Neural cell (in vitro differentiated cells): ENCODE measurements around the gene DSCAM. TPM values are rescaled to one million over a fixed set of nuclear protein-coding genes. Genes with fewer than 3 reads are reported as not detected.

Experiments
- H2AFZ ChIP-seq: fragments of 200-600, 300-800 bp; sonication (generic), shearing (Covaris generic); 2 replicates; pipeline ENCODE4 v1.6.0; 2014; ENCODE audit warnings: low read depth, mild to moderate bottlenecking, antibody characterized with exemption, low read length, moderate library complexity
- H3F3A ChIP-seq: fragments of 200-600 bp; shearing (Covaris generic); 2 replicates; pipeline ENCODE4 v1.6.1; 2016; ENCODE audit warnings: mild to moderate bottlenecking, moderate library complexity, mixed read lengths, antibody characterized with exemption, low read length; ENCODE audit not compliant: insufficient read depth, poor library complexity, severe bottlenecking
- H3K27ac ChIP-seq: fragments of 200-600, 300-800 bp; sonication (generic), shearing (Covaris generic); 2 replicates; pipeline ENCODE4 v1.5.1; 2014; ENCODE audit warnings: mild to moderate bottlenecking, low read length, moderate library complexity
- H3K27me3 ChIP-seq: fragments of 300-800, 200-600 bp; sonication (generic), shearing (Covaris generic); 2 replicates; pipeline ENCODE4 v1.6.0; 2014; ENCODE audit warnings: mild to moderate bottlenecking, low read depth, low read length, moderate library complexity; ENCODE audit not compliant: insufficient read depth
- H3K36me3 ChIP-seq: fragments of 300-800, 200-600 bp; sonication (generic), shearing (Covaris generic); 2 replicates; pipeline ENCODE4 v1.5.1; 2014; ENCODE audit warnings: mild to moderate bottlenecking, antibody characterized with exemption, low read length, moderate library complexity; ENCODE audit not compliant: insufficient read depth
- H3K4me2 ChIP-seq: fragments of 300-800, 200-600 bp; sonication (generic), shearing (Covaris generic); 2 replicates; pipeline ENCODE4 v1.6.0; 2014; ENCODE audit warnings: mild to moderate bottlenecking, low read length
- H3K4me3 ChIP-seq: fragments of 300-800, 200-600 bp; sonication (generic), shearing (Covaris generic); 2 replicates; pipeline ENCODE4 v1.5.1; 2014; ENCODE audit warnings: mild to moderate bottlenecking, low read length, moderate library complexity
- H3K79me2 ChIP-seq: fragments of 200-600 bp; shearing (Covaris generic); replicated peaks from 2 replicates; pipeline ENCODE4 v1.6.0; 2014; ENCODE audit warnings: mild to moderate bottlenecking, low read length, moderate library complexity; ENCODE audit not compliant: insufficient read depth
- H3K9ac ChIP-seq: fragments of 300-800, 200-600 bp; sonication (generic), shearing (Covaris generic); 2 replicates; pipeline ENCODE4 v1.6.1; 2016; ENCODE audit warnings: mild to moderate bottlenecking, low read length, mixed read lengths
- H3K9me2 ChIP-seq: fragments of 200-600 bp; shearing (Covaris generic); 2 replicates; pipeline ENCODE4 v1.6.1; 2016; ENCODE audit warnings: mild to moderate bottlenecking, low read length, mixed read lengths; ENCODE audit not compliant: insufficient read depth
- H3K9me3 ChIP-seq: fragments of 200-600, 300-800 bp; sonication (generic), shearing (Covaris generic); 2 replicates; pipeline ENCODE4 v1.6.1; 2016; ENCODE audit warnings: mild to moderate bottlenecking, mixed run types, low read length, moderate library complexity, mixed read lengths
- H4K20me1 ChIP-seq: fragments of 200-600 bp; shearing (Covaris generic); 2 replicates; pipeline ENCODE4 v1.6.1; 2016; ENCODE audit warnings: mild to moderate bottlenecking, mixed run types; ENCODE audit not compliant: insufficient read depth
- CTCF ChIP-seq: fragments of 450-650 bp; IDR thresholded peaks from 2 replicates; pipeline ENCODE4 v1.5.1; 2014; ENCODE audit warnings: antibody characterized with exemption, mild to moderate bottlenecking, moderate library complexity; ENCODE audit not compliant: poor library complexity, severe bottlenecking
- EP300 ChIP-seq: fragments of 450-650 bp; conservative IDR thresholded peaks from 2 replicates; pipeline ENCODE4 v1.6.1; 2014; ENCODE audit warnings: antibody characterized with exemption, mild to moderate bottlenecking, moderate library complexity; ENCODE audit not compliant: poor library complexity, severe bottlenecking
- EZH2 ChIP-seq: fragments of 200-600, 300-800 bp; shearing (Covaris generic), sonication (generic); IDR thresholded peaks from 2 replicates; pipeline ENCODE4 v1.6.1; 2014; ENCODE audit warnings: antibody characterized with exemption, low read length, borderline replicate concordance, mild to moderate bottlenecking; ENCODE audit not compliant: insufficient read depth, poor library complexity, severe bottlenecking
- MXI1 ChIP-seq: fragments of 450-650 bp; conservative IDR thresholded peaks from 2 replicates; pipeline ENCODE4 v1.6.1; 2014; ENCODE audit warnings: antibody characterized with exemption, mild to moderate bottlenecking; ENCODE audit not compliant: poor library complexity, severe bottlenecking
- POLR2AphosphoS5 ChIP-seq: IDR thresholded peaks from 2 replicates; pipeline ENCODE4 v1.6.1; 2012
- RAD21 ChIP-seq: fragments of 450-650 bp; conservative IDR thresholded peaks from 2 replicates; pipeline ENCODE4 v1.6.1; 2014; ENCODE audit warnings: antibody characterized with exemption, mild to moderate bottlenecking, moderate library complexity
- REST ChIP-seq: IDR thresholded peaks from 2 replicates; pipeline ENCODE4 v1.6.1; 2012; ENCODE audit warnings: borderline replicate concordance
- SMC3 ChIP-seq: fragments of 450-650 bp; conservative IDR thresholded peaks from 2 replicates; pipeline ENCODE4 v1.6.1; 2014; ENCODE audit warnings: antibody characterized with exemption, mild to moderate bottlenecking, moderate library complexity; ENCODE audit not compliant: poor library complexity
- TAF1 ChIP-seq: IDR thresholded peaks from 2 replicates; pipeline ENCODE4 v1.6.1; 2012; ENCODE audit warnings: low read depth
- polyA plus RNA-seq: library from polyadenylated mRNA; depleted of rRNA; stranded (reverse); fragments of >200 nt; gene quantifications from 2 replicates; pipeline ENCODE4 v1.2.3, GENCODE V29; 2014

Gene DSCAM
- polyA plus RNA-seq, 1 donor from 2014 or later: 5.3 TPM

- Histone ChIP-seq H3K9me3 (no peaks in the 10 kb centered on the region), H3K4me2 (no peak overlapping the region), H2AFZ (no peak overlapping the region), H3K36me3 (no peaks in the 10 kb centered on the region), H4K20me1 (no peaks in the 10 kb centered on the region), H3K9me2 (no peaks in the 10 kb centered on the region), H3F3A (no peaks in the 10 kb centered on the region), H3K27me3 (no peaks in the 10 kb centered on the region), H3K4me3 (no peak overlapping the region), H3K79me2 (no peaks in the 10 kb centered on the region), H3K27ac (no peak overlapping the region), H3K9ac (no peak overlapping the region)
- TF ChIP-seq RAD21: no peak
- no peak for TF ChIP-seq CTCF
- no peak for TF ChIP-seq EP300
- TF ChIP-seq POLR2AphosphoS5: no peak
- TF ChIP-seq EZH2: no peak
- no peak for TF ChIP-seq TAF1
- no peak for TF ChIP-seq MXI1
- no peak for TF ChIP-seq REST
- TF ChIP-seq SMC3: no peak
Observed at GRCh38 chr21:40881767-40882166, 34.8 kb upstream of the DSCAM start.

DNA sequence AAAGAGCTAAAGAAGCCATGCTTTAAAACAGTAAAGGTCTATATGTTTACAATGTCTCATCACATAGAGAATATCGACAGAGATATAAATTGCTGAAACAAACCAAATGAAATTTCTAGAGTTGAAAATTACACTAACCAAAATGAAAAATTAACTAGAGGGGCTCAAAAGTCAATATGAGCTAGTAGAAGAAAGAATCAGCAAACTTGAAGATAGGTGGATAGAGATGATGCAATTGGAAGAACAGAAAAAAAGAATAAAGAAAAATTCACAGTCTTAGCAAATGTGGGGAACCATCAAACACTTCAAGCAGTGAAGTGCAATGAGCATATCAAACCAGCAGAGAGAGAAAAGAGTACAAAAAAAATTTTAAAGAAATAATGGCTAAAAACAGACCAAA lies 24.1 kb upstream of the DSCAM start:
- H3K27me3 ChIP-seq: no peaks in the 10 kb centered on the region
- no peaks in the 10 kb centered on the region for H3K9me2 ChIP-seq
- no peak overlapping the region for H3K4me2 ChIP-seq
- H3K9me3 ChIP-seq: peaks cover 4% of the 10 kb centered on the region
- no peak for TF ChIP-seq REST
- no peak for TF ChIP-seq RAD21
- no peak for TF ChIP-seq EZH2
- TF ChIP-seq EP300: no peak
- no peak for TF ChIP-seq MXI1
- no peak for TF ChIP-seq TAF1
- no peak for TF ChIP-seq SMC3
- no peak for TF ChIP-seq POLR2AphosphoS5
- no peak for TF ChIP-seq CTCF
- H3K27ac ChIP-seq: no peak overlapping the region
- no peaks in the 10 kb centered on the region for H3K36me3 ChIP-seq
- no peak overlapping the region for H3K9ac ChIP-seq
- H3K79me2 ChIP-seq: no peaks in the 10 kb centered on the region
- no peak overlapping the region for H3K4me3 ChIP-seq
- no peaks in the 10 kb centered on the region for H3F3A ChIP-seq
- no peak overlapping the region for H2AFZ ChIP-seq
- H4K20me1 ChIP-seq: no peaks in the 10 kb centered on the region
